ENCODE data around the gene COQ5. TPM values are rescaled to one million over a fixed set of nuclear protein-coding genes. Genes with fewer than 3 reads are reported as not detected.

Gene COQ5
- total RNA-seq, 4 donors from 2014 or later = 22.6 to 40.4 (median 28.6) TPM

GRCh38 chr12:120500581-120500980 lies 28.4 kb downstream of the COQ5 start:
- Histone ChIP-seq H3K27ac (no peak overlapping the region), H3K27me3 (no peaks in the 10 kb centered on the region), H3K9me3 (no peaks in the 10 kb centered on the region), H3K4me3 (no peak overlapping the region), H3K4me1 (peaks cover 0 to 14% (median 5%) of the 10 kb centered on the region in 4 donors), H3K36me3 (peaks cover 0 to 34% (median 0%) of the 10 kb centered on the region in 3 donors)
- no peak for DNase-seq
- TF ChIP-seq POLR2A (IDR thresholded peaks at IDR 0.05) (no peak), CTCF (IDR thresholded peaks at IDR 0.05) (no peak)

GRCh38 chr12:120498870-120499515 lies 30.0 kb downstream of the COQ5 start:
- no peak for DNase-seq
- Histone ChIP-seq H3K4me1 (peaks cover 0 to 15% (median 7%) of the 10 kb centered on the region in 4 donors), H3K27ac (no peak overlapping the region), H3K27me3 (no peaks in the 10 kb centered on the region), H3K36me3 (peaks cover 0 to 32% (median 0%) of the 10 kb centered on the region in 3 donors), H3K4me3 (no peak overlapping the region), H3K9me3 (no peaks in the 10 kb centered on the region)
- no peak for TF ChIP-seq POLR2A (IDR thresholded peaks at IDR 0.05)
- TF ChIP-seq CTCF (IDR thresholded peaks at IDR 0.05) = no peak

GRCh38 chr12:120497524-120498150 lies 31.3 kb downstream of the COQ5 start:
- peak overlapping the region in 3 of 4 donors; percentile 87 to 88 (median 88) for H3K27ac ChIP-seq
- H3K27me3 ChIP-seq = no peaks in the 10 kb centered on the region
- peak in 3 of 6 experiments; percentile 1 to 5 (median 4) for TF ChIP-seq CTCF (IDR thresholded peaks at IDR 0.05)
- no peak for TF ChIP-seq POLR2A (IDR thresholded peaks at IDR 0.05)
- peak overlapping the region; percentile 70 to 95 (median 90) for H3K4me3 ChIP-seq
- H3K9me3 ChIP-seq = no peaks in the 10 kb centered on the region
- DNase-seq = peak in 1 of 3 donors; percentile 57
- peaks cover 0 to 18% (median 0%) of the 10 kb centered on the region in 3 donors for H3K36me3 ChIP-seq
- H3K4me1 ChIP-seq = peaks cover 0 to 15% (median 7%) of the 10 kb centered on the region in 4 donors

GRCh38 chr12:120496413-120497340 lies 32.3 kb downstream of the COQ5 start:
- H3K27me3 ChIP-seq = no peaks in the 10 kb centered on the region
- peak; percentile 71 to 80 (median 71) for DNase-seq
- peak overlapping the region; percentile 70 to 95 (median 90) for H3K4me3 ChIP-seq
- peaks cover 0 to 17% (median 0%) of the 10 kb centered on the region in 3 donors for H3K36me3 ChIP-seq
- TF ChIP-seq CTCF (IDR thresholded peaks at IDR 0.05) (no peak), POLR2A (IDR thresholded peaks at IDR 0.05) (no peak)
- peaks cover 0 to 15% (median 7%) of the 10 kb centered on the region in 4 donors for H3K4me1 ChIP-seq
- no peaks in the 10 kb centered on the region for H3K9me3 ChIP-seq
- peak overlapping the region; percentile 84 to 88 (median 88) for H3K27ac ChIP-seq

- Histone ChIP-seq H3K36me3 (peaks cover 0 to 17% (median 0%) of the 10 kb centered on the region in 3 donors), H3K4me3 (peak within 1 kb of the TSS; percentile 70 to 95 (median 90)), H3K27ac (peak within 1 kb of the TSS; percentile 84 to 88 (median 88)), H3K4me1 (peaks cover 0 to 15% (median 7%) of the 10 kb centered on the region in 4 donors), H3K9me3 (no peaks in the 10 kb centered on the region), H3K27me3 (no peaks in the 10 kb centered on the region)
- peak; percentile 97 to 98 (median 98) for DNase-seq
- TF ChIP-seq CTCF (IDR thresholded peaks at IDR 0.05) (peak in 3 of 6 experiments; percentile 18 to 25 (median 22)), POLR2A (IDR thresholded peaks at IDR 0.05) (peak; percentile 80 to 86)
Observed at GRCh38 chr12:120495731-120496412, 33.1 kb downstream of the COQ5 start, which contains the start of gene DYNLL1. TSS of gene DYNLL1 (plus strand) at chr12:120496113. CDS start at chr12:120496422, 309 bp downstream.
